Esophagus muscularis mucosa (tissue), 3 donors: ENCODE data around the gene UGT1A4.

Source experiments
- CTCF ChIP-seq, 3 experiments: fragments of 200-600 bp in 2 of 3; fragments of 450-650 bp in 1 of 3; sonication (generic) in 2 of 3; IDR thresholded peaks; one replicate each; pipeline ENCODE4 v1.5.1; 2017 to 2019; ENCODE audit warnings: antibody characterized with exemption in 3 of 3, mild to moderate bottlenecking in 2 of 3, moderate library complexity in 1 of 3
- POLR2A ChIP-seq: fragments of 450-650 bp; IDR thresholded peaks from one replicate; pipeline ENCODE4 v1.6.1; 2017; ENCODE audit warnings: antibody characterized with exemption, moderate library complexity, mild to moderate bottlenecking, low read depth
- POLR2AphosphoS5 ChIP-seq, 2 donors: sonication (generic); formaldehyde crosslinking; IDR thresholded peaks; one replicate each; pipeline ENCODE4 v1.6.1; 2017; ENCODE audit warnings: antibody characterized with exemption in 2 of 2

- TF ChIP-seq CTCF (IDR thresholded peaks at IDR 0.05) (no peak), POLR2A (no peak), POLR2AphosphoS5 (IDR thresholded peaks at IDR 0.05) (no peak)
Measured at GRCh38 chr2:233758849-233759248, 40.3 kb downstream of the UGT1A4 start.
